GM19351 (cell line): ENCODE results near the gene PLCG2.
A peak's percentile ranks its signal among the peaks of the same experiment; 100 is the strongest.
"Not testable (repeated sequence)": the region's sequence is repeated elsewhere in the genome, so short reads cannot be mapped to it uniquely, and the experiment has no call there.

ENCODE experiments used
- ATAC-seq: cut with Tn5 transposase; IDR thresholded peaks from one replicate; pipeline ENCODE4 v1.9.1; 2021; ENCODE audit warnings: mild to moderate bottlenecking, moderate library complexity; ENCODE audit not compliant: unreplicated experiment

Gene PLCG2

GRCh38 chr16:81778861-81779535 lies at the start of gene PLCG2:
PLCG2 (plus strand) TSS chr16:81779291; CDS start chr16:81785990, 6,699 bp downstream.
- ATAC-seq = peak; percentile 79

- ATAC-seq = no peak
Observed at GRCh38 chr16:81729451-81729850, 49.6 kb upstream of the PLCG2 start.

- peak; percentile 91 for ATAC-seq
Observed at GRCh38 chr16:81730090-81731051, 48.7 kb upstream of the PLCG2 start.

GRCh38 chr16:81731649-81732048 lies 47.4 kb upstream of the PLCG2 start:
- no peak for ATAC-seq

GRCh38 chr16:81732699-81733098 lies 46.4 kb upstream of the PLCG2 start:
- no peak for ATAC-seq

- ATAC-seq = no peak
Observed at GRCh38 chr16:81733295-81733694, 45.8 kb upstream of the PLCG2 start.

- ATAC-seq = no peak
Observed at GRCh38 chr16:81734632-81735434, 44.3 kb upstream of the PLCG2 start.

- peak; percentile 60 for ATAC-seq
Observed at GRCh38 chr16:81737885-81738536, 41.1 kb upstream of the PLCG2 start.

- ATAC-seq = peak; percentile 29
Observed at GRCh38 chr16:81738783-81739496, 40.2 kb upstream of the PLCG2 start.

GRCh38 chr16:81739503-81739902 lies 39.6 kb upstream of the PLCG2 start:
- ATAC-seq = no peak

- ATAC-seq = peak; percentile 70
Observed at GRCh38 chr16:81740169-81740568, 38.9 kb upstream of the PLCG2 start.

- not testable (repeated sequence) for ATAC-seq
Observed at GRCh38 chr16:81741430-81741770, 37.7 kb upstream of the PLCG2 start.

GRCh38 chr16:81744385-81744784 lies 34.7 kb upstream of the PLCG2 start:
- no peak for ATAC-seq

GRCh38 chr16:81744911-81745310 lies 34.2 kb upstream of the PLCG2 start:
- ATAC-seq = no peak

GRCh38 chr16:81745704-81746558 lies 33.2 kb upstream of the PLCG2 start:
- peak; percentile 81 for ATAC-seq

GRCh38 chr16:81746566-81746965 lies 32.5 kb upstream of the PLCG2 start:
- no peak for ATAC-seq

GRCh38 chr16:81748476-81749198 lies 30.5 kb upstream of the PLCG2 start:
- ATAC-seq = no peak

GRCh38 chr16:81752225-81752875 lies 26.7 kb upstream of the PLCG2 start:
- peak; percentile 95 for ATAC-seq
